GM21529 (cell line): ENCODE data around the gene PNRC2.

Experiments
- ATAC-seq: cut with Tn5 transposase; IDR thresholded peaks from one replicate; pipeline ENCODE4 v1.9.1; 2021; ENCODE audit not compliant: unreplicated experiment

The PNRC2 gene, protein sequence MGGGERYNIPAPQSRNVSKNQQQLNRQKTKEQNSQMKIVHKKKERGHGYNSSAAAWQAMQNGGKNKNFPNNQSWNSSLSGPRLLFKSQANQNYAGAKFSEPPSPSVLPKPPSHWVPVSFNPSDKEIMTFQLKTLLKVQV

DNA sequence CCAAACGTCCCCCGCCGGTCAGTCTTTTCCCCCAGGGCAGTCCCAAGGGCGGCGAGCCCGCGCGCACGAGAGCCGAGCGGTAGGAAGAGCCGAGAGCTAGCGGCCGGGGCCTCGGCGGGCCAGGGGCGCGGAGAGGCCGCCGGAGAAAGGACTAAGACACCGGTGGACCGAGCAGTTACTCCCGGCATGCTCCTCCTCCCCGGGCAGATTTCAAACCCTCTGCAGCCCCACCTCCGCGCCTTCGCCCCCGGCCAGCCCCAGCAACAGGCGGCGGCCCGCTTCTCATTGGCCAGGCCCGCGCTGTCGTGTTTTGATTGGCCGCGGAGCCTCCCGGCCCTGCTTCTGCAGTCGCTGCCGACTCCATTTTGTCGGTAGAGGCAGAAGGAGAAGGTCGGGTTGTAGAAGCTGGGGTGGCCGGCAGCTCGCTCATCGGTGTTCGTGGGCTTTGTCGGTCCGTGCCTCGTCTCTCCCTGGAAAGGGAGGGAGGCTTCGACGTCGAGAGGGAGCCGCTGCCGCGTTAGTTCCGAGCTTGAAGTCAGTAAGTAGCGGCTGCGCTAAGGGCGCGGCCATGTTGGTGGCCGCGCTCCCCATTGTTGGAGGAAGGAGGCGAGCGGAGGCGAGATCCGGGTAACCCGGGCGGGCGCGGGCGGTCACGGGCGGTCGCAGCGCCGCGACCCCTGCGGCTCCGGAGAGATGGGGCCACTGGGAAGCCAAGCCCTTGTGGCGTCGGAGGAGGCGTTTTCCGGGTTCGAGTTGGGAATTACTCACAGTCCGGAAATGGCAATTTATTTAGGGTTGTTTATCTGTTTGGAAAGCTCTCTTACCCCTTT is at the start of gene PNRC2:
Gene PNRC2, plus strand, starts transcription at position 368 of the 830 bp plus-strand sequence. CDS start 1,630 bp downstream, outside the sequence.
- ATAC-seq: peak; percentile 71

DNA sequence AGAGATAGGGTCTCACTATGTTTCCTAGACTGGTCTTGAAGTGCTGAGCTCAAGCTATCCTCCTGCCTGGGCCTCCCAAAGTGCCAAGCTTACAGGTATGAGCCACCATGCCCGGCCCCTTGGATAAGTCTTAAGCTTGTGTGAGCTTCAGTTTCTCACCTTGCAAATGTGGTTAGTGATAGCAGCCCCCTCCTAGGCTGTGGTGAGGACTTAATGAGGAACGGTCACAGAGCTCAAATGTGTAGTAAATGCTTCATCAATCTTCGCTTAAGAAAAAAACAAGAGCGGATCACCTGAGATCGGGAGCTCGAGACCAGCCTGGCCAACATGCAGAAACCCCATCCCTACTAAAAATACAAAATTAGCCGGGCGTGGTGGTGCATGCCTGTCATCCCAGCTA is 49.5 kb upstream of the PNRC2 start:
- no peak for ATAC-seq

DNA sequence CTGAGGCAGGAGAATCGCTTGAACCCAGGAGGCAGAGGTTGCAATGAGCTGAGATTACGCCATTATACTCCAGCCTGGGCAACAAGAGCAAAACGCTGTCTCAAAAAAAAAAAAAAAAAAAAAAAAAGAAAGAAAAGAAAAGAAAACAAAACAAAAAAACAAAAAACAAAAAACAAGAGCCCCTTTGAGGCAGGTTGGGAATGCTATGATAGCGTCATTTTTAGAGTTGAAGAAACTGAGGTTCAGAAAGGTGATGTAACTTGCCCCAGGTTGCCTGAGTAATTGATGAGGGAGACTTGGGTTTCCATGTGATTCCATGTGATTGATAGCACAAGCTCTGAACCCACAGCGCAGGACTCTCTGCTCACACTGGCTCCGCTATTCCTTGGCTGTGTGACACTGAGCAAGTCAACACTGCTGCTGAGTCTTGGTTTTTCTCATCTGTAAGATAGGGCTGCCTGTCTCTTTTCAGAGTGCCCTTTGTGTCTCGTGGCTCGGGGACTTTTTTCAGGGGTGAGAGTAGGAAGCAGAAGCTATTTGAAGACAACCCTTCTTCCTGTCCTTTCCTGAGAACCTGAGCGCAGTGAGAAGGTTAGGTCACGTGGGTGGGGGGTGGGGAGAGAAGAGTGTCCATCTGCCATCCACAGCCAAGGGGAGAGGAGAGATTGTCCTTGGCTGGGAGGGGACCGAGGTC is 48.9 kb upstream of the PNRC2 start:
- ATAC-seq: no peak

DNA sequence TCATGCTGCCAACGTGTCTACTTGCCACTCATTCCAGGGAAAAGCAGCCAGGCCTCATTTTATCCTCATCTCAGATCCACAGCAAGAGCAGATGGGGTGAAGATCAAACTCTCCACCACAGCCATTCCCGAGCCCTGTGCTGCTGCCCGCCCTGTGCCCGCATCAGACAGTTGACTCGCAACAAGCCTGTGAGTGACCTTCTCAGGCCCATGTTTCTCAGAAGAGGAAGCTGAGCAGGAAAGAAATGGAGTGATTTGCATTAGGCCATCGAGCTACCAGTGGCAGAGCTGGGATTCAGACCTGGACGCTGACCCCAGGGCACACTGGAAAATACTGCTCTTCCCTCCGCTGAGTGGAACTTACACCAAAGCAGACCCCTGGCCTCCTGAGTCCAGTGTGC is 47.7 kb upstream of the PNRC2 start:
- no peak for ATAC-seq

DNA sequence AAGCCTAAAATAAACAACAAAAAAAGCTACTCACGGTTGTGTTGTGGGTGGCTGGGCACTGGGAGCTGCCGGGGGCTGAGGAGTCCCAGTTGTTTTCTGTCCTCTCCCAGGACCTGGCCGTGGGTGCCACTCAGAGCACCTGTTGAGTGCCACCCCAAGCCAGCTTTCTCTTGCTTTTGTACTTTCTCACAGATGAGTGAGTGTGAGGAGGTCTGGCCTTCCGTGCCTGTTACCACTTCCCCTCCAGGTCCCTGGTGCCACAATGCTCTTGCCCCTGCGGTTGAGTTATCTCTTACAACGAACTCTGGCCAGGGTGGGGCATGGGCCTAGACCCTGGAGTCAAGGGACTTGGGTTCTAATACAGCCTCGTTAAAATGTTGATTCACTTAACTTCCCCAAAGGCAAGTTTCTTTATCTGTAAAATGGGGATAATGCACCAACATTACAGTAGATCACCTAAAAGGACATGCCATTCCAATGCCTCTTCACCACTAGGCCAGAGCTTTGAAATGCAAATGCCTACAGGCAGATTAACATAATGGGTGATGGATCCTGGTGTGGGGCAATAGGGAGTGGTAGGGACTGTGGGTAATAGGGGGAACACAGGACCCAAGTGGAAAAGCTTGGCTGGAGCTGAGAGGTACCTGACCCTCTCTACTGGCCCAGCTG is 46.3 kb upstream of the PNRC2 start, which contains the start of gene CNR2:
Gene CNR2, minus strand, starts transcription at position 151 of the 669 bp plus-strand sequence. CDS start 37,745 bp downstream, outside the sequence.
- no peak for ATAC-seq

DNA sequence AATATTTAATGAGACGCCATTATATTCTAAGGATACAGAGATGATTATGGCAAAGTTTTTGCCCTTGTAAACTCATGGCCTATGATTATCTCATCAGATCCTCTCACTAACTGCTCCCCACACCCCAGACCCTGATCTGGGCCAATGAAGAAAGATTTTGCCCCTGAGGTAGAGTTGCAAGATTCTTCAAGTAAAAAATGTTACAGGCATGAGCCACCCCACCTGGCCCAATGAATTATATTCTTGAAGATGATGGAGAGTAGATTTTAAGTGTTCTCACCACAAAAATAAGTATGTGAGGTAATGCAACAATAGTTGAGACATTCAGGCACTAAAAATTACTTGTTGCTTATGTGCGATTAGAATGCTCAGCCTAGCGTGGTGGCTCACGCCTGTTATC is 44.7 kb upstream of the PNRC2 start:
- ATAC-seq: no peak

DNA sequence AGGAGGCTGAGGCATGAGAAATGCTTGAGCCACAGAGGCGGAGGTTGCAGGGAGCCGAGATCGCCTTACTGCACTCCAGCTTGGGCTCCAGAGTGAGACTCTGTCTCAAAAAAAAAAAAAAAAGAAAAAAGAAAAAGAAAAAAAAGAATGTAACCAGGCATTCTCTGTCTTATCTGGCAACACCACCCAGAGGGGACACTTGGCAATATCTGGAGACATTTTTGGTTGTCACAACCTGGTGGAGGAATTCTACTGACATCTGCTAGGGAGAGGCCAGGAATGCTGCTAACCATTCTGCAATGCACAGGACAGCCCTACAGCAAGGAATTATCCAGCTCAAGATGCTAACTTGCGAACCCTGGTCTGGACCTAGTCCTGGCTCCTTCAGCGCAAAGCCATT is 44.2 kb upstream of the PNRC2 start:
- no peak for ATAC-seq

DNA sequence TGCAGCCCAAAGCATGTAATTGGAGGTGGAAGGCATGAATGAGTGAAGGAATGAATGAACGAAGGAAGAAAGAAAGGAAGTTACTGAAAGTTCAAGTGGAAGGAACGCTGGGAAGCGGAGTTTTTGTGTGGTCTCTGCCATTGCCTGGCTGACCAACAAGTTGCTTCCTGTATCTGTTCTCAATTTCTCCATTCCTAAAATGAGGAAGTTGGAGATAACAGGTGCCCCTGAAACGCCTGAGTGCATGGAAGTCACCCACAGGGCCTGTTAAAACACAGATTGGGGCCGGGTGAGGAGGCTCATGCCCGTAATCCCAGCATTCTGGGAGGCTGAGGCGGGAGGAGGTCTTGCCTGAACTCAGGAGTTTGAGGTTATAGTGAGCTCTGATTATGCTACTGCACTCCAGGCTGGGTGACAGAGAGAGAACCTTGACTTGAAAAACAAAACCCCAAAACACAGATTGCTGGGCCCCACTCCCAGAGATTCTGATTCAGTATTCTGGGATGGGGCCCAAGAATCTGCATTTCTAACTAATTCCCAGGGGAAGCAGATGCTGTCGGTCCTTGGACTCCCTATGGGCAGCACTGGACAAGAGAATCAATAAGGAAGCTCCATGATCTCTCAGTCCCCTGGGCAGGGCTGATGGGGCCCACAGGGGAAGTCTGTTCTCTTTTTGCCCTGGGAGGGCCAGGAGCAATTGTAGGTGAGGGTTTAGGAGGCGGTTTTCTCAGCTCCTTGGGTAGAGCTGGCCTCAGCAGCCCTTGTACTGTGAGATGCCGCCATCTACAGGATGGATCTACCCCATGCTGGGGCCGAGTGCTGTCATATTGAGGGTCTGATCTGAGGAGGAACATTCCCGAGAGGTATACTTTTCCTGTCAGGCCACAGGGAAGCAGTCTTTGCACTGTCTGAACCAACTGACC is 43.2 kb upstream of the PNRC2 start:
- peak; percentile 75 for ATAC-seq

DNA sequence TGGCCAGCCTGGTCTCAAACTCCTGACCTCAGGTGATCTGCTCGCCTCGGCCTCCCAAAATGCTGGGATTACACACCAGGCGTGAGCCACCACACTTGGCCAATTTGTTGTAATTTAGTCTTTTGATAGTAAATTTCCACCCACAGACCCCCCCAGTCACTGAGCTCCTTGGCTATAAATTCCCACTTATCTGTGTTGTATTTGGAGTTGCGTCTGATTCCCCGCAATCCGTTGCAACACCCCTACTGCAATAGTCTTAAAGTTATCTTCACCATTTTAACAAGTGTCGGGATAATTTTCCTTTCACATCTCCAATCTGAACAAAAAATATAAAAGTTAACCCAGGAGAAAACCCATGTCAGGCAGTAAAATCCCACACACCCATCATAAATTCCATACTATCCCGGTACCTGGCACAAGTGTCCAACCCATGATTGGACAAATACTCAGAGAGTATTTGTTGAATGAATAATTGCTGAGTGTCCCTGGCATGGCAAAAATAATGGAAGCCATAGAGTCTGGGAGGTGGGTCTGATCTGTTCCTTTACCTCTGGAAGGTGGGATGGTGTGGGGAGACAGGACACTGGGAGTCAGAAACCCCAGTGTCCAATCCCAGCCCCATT is 37.2 kb upstream of the PNRC2 start:
- ATAC-seq: no peak

DNA sequence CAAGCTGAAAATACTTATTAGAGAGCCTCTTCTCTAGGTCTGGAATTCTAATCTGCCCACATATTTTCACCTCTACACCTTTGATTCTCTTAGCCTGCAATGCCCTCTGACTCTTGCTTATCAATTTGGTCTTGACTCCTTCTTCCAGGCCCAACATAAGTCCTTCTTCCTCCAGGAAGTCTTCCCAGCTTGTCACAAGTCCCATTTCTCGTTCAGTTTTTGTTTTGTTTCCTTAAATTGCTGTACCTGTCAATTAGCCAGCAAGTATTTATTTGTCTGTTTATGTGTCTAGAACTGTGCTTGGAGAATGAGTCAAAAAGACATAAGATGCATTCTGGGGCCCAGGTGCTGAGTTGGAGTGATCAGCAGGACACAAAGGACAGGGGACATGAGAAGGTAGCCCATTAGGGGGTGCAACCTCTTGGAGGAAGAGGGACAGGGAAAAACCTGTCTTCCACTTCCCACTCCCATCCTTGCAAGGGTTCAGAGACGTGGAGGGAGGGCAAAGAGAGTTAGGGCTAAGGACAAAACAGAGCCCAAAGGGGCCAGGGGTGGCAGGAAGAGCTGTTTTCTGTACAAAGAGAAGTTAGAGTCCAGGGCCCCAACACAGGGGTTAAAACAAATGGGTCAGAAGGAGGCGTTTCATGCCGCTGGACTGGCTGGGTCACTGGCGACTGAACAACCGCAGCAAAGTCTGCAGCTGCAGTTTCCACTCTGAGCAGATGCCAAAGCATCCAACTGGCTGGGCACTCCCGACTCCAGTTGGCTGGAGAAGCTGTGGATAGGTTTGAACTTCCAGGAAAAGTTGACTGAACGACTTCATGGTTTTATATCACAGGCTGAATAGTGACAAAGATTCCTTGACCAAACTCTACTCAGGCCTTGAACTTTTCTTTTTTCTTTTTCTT is 35.8 kb upstream of the PNRC2 start:
- no peak for ATAC-seq

DNA sequence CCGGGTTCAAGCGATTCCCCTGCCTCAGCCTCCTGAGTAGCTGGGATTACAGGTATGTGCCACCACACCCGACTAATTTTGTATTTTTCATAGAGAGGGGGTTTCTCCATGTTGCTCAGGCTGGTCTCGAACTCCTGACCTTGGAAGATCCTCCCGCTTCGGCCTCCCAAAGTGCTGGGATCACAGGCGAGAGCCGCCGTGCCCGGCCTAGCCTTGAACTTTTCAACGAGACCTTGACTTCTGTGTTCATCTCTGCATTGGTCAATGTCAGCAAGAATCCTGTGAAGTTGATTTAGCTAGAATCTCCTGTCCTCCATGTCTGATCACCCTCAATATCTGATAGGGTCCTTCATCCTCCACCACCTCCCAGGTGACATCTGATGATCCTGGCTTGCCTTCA is 35.0 kb upstream of the PNRC2 start:
- no peak for ATAC-seq

DNA sequence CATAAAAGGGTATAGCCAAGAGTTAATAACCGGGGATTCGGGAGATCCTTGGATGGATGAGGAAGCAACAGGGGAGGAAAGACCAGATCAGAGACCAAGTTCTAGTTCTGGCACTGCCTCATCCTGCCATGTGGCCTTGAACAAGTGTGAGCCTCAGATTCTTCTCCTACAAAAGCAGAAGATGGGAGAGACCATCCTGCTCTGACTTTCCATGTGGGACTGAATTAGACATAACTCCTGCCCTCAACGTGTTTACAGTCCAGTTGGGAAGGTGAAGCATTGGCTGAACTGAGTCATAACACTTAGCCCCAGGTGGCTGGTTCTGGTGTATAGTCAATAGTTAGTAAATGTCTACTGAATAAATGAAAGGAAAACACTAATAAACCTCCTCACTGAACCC is 34.3 kb upstream of the PNRC2 start:
- no peak for ATAC-seq

DNA sequence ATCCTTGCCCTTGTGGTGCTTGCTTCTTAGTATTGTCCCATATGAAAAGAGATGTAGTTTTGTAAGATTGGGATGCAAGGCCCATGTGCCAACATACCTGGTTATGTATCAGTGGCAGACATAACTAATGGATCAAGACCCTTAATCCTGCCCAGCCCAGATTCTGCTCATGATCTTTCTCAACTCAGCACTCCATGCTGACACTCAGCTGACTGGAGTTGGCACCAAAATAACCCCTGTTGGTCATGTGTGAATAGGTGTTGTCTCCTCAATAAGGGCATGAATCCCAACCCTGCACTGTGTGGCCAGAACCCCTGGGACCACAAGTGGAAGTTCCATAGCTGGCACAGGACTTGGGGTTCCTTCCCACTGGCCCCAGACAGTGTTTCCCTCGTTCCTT is 32.5 kb upstream of the PNRC2 start:
- ATAC-seq: no peak

DNA sequence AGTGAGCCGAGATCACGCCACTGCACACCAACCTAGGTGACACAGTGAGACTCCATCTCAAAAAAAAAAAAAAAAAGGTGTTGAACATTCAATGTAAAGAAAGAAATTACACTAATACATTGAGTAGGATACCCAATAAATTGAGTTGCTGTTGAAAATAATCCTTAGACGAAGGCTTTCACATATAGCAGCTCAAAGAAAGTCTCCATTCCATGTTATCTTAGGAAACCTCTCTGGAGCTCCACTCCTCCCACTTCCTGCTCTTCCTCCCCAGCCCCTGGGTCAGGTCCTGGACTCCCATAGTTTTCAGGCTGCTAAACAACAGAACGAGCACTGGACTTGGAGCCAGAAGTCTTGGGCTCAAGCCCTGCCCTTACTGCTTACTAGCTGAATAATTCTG is 30.8 kb upstream of the PNRC2 start:
- no peak for ATAC-seq

DNA sequence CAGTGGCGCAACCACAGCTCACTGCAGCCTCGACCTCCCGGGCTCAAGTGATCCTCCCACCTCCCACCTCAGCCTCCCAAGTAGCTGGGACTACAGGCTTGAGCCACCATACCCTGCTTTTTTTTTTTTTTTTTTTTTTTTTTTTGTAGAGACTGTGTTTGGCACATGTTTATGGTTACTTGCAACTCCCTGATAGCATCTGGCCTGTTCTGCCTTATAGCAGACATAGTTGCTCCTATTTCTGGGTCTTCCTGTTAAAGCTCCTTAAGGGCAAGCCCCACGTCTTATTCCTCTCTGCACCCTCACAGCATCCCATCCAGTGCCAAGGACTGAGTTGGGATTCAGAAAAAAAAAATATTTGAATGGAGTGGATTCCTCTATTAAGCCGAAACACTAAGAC is 29.4 kb upstream of the PNRC2 start:
- no peak for ATAC-seq

DNA sequence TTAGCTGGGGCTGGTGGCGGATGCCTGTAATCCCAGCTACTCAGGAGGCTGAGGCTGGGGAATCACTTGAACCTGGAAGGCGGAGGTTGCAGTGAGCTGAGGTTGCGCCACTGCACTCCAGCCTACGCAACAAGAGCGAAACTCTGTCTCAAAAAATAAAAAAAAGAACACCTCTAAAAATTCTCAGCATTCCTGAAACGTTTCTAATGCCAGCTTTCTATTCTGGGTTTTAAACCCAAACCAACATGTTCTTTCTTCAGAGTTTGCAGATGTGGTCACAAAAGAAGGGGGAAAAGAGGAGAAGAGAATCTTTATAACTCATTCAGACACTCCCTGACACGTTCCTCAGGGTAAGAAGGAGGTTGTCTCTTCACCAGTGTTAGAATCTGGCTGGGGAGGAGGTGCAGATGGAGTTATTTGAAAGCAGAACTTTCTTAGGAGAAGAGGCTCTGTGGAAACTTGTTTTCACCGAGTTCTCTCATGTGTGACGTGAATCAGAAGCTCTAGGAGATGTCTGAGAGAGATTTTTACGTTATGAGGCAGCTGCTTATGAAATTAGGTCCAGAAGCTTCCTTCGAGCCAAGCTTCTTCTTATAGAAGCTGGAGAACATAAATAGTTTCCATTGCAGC is 28.7 kb upstream of the PNRC2 start:
- no peak for ATAC-seq

DNA sequence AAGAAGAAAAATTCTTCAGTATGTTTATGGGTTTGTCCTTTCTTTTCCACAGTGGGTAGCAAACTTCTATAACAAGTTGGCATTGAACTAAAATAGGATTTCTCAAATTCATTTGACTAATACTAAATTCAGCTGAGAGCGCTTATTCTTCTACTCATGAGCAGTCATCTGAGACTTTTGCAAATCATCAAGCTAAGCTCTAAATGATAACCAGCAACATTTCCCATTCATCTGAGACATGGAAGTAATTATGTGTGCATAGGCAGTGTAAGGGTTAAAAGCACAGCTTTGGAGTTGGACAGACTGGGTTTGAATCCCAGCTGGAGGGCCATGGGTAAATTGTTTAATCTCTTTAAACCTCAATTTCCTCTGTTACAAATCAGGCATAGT is 28.1 kb upstream of the PNRC2 start:
- ATAC-seq: no peak

DNA sequence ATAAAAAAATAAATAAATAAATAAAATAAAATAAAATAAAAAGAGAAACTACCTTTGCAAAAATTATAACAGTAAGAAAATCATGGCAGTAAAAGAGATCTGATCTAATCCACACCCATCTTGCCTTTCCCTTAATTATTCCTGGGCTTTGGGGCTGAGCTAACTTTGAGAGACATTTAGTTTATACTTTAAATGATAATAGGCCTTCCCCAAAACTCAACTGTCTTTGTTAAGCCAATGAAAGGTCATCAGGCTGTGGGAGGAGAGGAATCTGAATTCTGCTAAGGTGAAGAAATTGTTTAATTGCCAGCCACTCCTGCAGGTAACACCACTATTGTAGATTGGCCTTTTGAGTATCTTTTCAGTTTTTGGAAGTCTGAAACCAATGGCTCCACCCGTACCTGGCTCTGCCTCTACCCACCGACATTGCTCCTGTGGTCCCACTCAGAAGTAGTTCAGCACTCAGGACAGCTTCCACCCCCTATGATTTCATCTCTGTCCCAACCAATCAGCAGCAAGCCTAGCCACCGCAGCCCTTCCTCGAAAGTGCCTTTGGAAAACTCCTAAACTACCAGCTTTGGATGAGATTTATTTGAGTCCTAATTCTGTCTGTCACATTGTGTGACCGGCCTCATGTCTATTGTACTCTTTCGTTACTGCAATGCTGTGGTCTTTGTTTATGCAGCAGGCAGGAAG is 23.0 kb upstream of the PNRC2 start:
- no peak for ATAC-seq
